AG09319 (cell line): ENCODE data around the gene KIRREL3.

Experiments used
- DNase-seq: peaks from one replicate; pipeline ENCODE4 v3.0.0-alpha.2; 2010; ENCODE audit warnings: low read depth; ENCODE audit errors: extremely low read depth
- CTCF ChIP-seq: IDR thresholded peaks from 2 replicates; pipeline ENCODE4 v1.5.1; 2011; ENCODE audit warnings: low read depth, mild to moderate bottlenecking, inconsistent platforms, low read length, moderate library complexity

KIRREL3 gene

GRCh38 chr11:126901783-126902182 lies 98.8 kb downstream of the KIRREL3 start:
- no peak for DNase-seq
- no peak for TF ChIP-seq CTCF

- TF ChIP-seq CTCF, result no peak
- DNase-seq, result no peak
These were observed 100.4 kb downstream of the KIRREL3 start for GRCh38 chr11:126899961-126900748.

GRCh38 chr11:126898802-126899201 lies 101.8 kb downstream of the KIRREL3 start:
- DNase-seq, result no peak
- no peak for TF ChIP-seq CTCF

- no peak for DNase-seq
- no peak for TF ChIP-seq CTCF
These were observed 103.1 kb downstream of the KIRREL3 start for GRCh38 chr11:126897430-126897829.

GRCh38 chr11:126896025-126896424 lies 104.5 kb downstream of the KIRREL3 start:
- no peak for TF ChIP-seq CTCF

GRCh38 chr11:126893796-126894195 lies 106.8 kb downstream of the KIRREL3 start:
- no peak for DNase-seq
- TF ChIP-seq CTCF, result no peak

More at GRCh38 chr11:126896025-126896424, 104.5 kb downstream of the KIRREL3 start:
- DNase-seq, result no peak

- no peak for DNase-seq
These were observed 107.8 kb downstream of the KIRREL3 start for GRCh38 chr11:126892756-126893155.

More at GRCh38 chr11:126892756-126893155, 107.8 kb downstream of the KIRREL3 start:
- no peak for TF ChIP-seq CTCF
